SKM-1 treated with dmso at 0.1 percent for 144 hours (cell line): Measurements from ENCODE around the gene SNED1.

Experiments
- DNase-seq: peaks from one replicate; lab custom pipeline; 2025; ENCODE audit not compliant: unreplicated experiment; lab: John Stamatoyannopoulos, UW

The SNED1 gene

GRCh38 chr2:241066171-241066892, 67.9 kb downstream of the SNED1 start:
- no peak for DNase-seq

- no peak for DNase-seq
Measured at GRCh38 chr2:241066893-241067341, 68.5 kb downstream of the SNED1 start.

GRCh38 chr2:241067501-241068135, 69.2 kb downstream of the SNED1 start:
- DNase-seq = no peak

GRCh38 chr2:241068136-241068941, 69.9 kb downstream of the SNED1 start:
- no peak for DNase-seq

- no peak for DNase-seq
Measured at GRCh38 chr2:241068942-241069810, 70.8 kb downstream of the SNED1 start.

- DNase-seq = no peak
Measured at GRCh38 chr2:241069821-241070281, 71.4 kb downstream of the SNED1 start.

GRCh38 chr2:241070361-241070760, 71.9 kb downstream of the SNED1 start:
- DNase-seq = no peak

- DNase-seq = no peak
Measured at GRCh38 chr2:241070811-241071676, 72.6 kb downstream of the SNED1 start.

- no peak for DNase-seq
Measured at GRCh38 chr2:241071677-241072111, 73.3 kb downstream of the SNED1 start.

- no peak for DNase-seq
Measured at GRCh38 chr2:241072151-241072550, 73.7 kb downstream of the SNED1 start.

- no peak for DNase-seq
Measured at GRCh38 chr2:241072553-241073165, 74.2 kb downstream of the SNED1 start.

GRCh38 chr2:241073166-241074064, 75.0 kb downstream of the SNED1 start:
- no peak for DNase-seq

GRCh38 chr2:241074065-241074818, 75.8 kb downstream of the SNED1 start:
- no peak for DNase-seq

GRCh38 chr2:241074901-241075540, 76.6 kb downstream of the SNED1 start:
- DNase-seq = no peak

GRCh38 chr2:241080405-241081189, 82.2 kb downstream of the SNED1 start:
- DNase-seq = no peak

GRCh38 chr2:241081190-241081642, 82.8 kb downstream of the SNED1 start:
- DNase-seq = no peak
